KOPT-K1 (cell line): Measurements from ENCODE around the gene TM4SF20.

ENCODE experiments used
- H3K27ac ChIP-seq: fragments of 200-600 bp; sonication (generic); 2 replicates; pipeline ENCODE4 v1.5.1; 2016; ENCODE audit warnings: antibody characterized with exemption, mild to moderate bottlenecking, low read depth, low read length; ENCODE audit not compliant: poor library complexity, severe bottlenecking
- H3K36me3 ChIP-seq: fragments of 200-600 bp; sonication (generic); 2 replicates; pipeline ENCODE4 v1.5.1; 2017; ENCODE audit warnings: antibody characterized with exemption, mild to moderate bottlenecking, low read length, moderate library complexity; ENCODE audit not compliant: insufficient read depth
- H3K9me3 ChIP-seq: fragments of 200-600 bp; sonication (generic); 2 replicates; pipeline ENCODE4 v1.5.1; 2017; ENCODE audit warnings: antibody characterized with exemption, low read length, mild to moderate bottlenecking; ENCODE audit not compliant: insufficient read depth, poor library complexity, severe bottlenecking

TM4SF20 gene

GRCh38 chr2:227379095-227379494, at the start of gene TM4SF20:
Gene TM4SF20 (minus strand): TSS chr2:227379306. CDS start chr2:227379268, 38 bp downstream.
- H3K36me3 ChIP-seq, result no peaks in the 10 kb centered on the region
- H3K27ac ChIP-seq, result no peak within 1 kb of the TSS
- H3K9me3 ChIP-seq, result no peaks in the 10 kb centered on the region

GRCh38 chr2:227428731-227429285, 49.7 kb upstream of the TM4SF20 start:
- H3K36me3 ChIP-seq, result no peaks in the 10 kb centered on the region

GRCh38 chr2:227423656-227424499, 44.8 kb upstream of the TM4SF20 start:
- Histone ChIP-seq H3K9me3 (no peaks in the 10 kb centered on the region), H3K27ac (no peak overlapping the region), H3K36me3 (no peaks in the 10 kb centered on the region)

More at GRCh38 chr2:227428731-227429285, 49.7 kb upstream of the TM4SF20 start:
- no peak overlapping the region for H3K27ac ChIP-seq
- peaks cover 23% of the 10 kb centered on the region for H3K9me3 ChIP-seq

GRCh38 chr2:227420087-227421052, 41.3 kb upstream of the TM4SF20 start:
- no peaks in the 10 kb centered on the region for H3K9me3 ChIP-seq
- no peak overlapping the region for H3K27ac ChIP-seq
- H3K36me3 ChIP-seq, result no peaks in the 10 kb centered on the region

- Histone ChIP-seq H3K36me3 (no peaks in the 10 kb centered on the region), H3K27ac (no peak overlapping the region), H3K9me3 (no peaks in the 10 kb centered on the region)
These were observed 37.6 kb upstream of the TM4SF20 start for GRCh38 chr2:227416701-227417100.

- no peaks in the 10 kb centered on the region for H3K9me3 ChIP-seq
- no peak overlapping the region for H3K27ac ChIP-seq
- no peaks in the 10 kb centered on the region for H3K36me3 ChIP-seq
These were observed 36.7 kb upstream of the TM4SF20 start for GRCh38 chr2:227415538-227416424.

GRCh38 chr2:227414846-227415245, 35.7 kb upstream of the TM4SF20 start:
- H3K36me3 ChIP-seq, result no peaks in the 10 kb centered on the region
- H3K27ac ChIP-seq, result no peak overlapping the region
- H3K9me3 ChIP-seq, result no peaks in the 10 kb centered on the region

GRCh38 chr2:227413371-227413770, 34.3 kb upstream of the TM4SF20 start:
- no peaks in the 10 kb centered on the region for H3K9me3 ChIP-seq
- no peaks in the 10 kb centered on the region for H3K36me3 ChIP-seq
- no peak overlapping the region for H3K27ac ChIP-seq

GRCh38 chr2:227412877-227413276, 33.8 kb upstream of the TM4SF20 start:
- Histone ChIP-seq H3K9me3 (no peaks in the 10 kb centered on the region), H3K27ac (no peak overlapping the region), H3K36me3 (no peaks in the 10 kb centered on the region)

- Histone ChIP-seq H3K9me3 (no peaks in the 10 kb centered on the region), H3K27ac (no peak overlapping the region), H3K36me3 (no peaks in the 10 kb centered on the region)
These were observed 32.9 kb upstream of the TM4SF20 start for GRCh38 chr2:227411990-227412350.

GRCh38 chr2:227411320-227411989, 32.3 kb upstream of the TM4SF20 start:
- Histone ChIP-seq H3K27ac (no peak overlapping the region), H3K36me3 (no peaks in the 10 kb centered on the region), H3K9me3 (no peaks in the 10 kb centered on the region)

GRCh38 chr2:227410191-227410590, 31.1 kb upstream of the TM4SF20 start:
- Histone ChIP-seq H3K27ac (no peak overlapping the region), H3K9me3 (no peaks in the 10 kb centered on the region), H3K36me3 (no peaks in the 10 kb centered on the region)

GRCh38 chr2:227407591-227408151, 28.6 kb upstream of the TM4SF20 start:
- no peak overlapping the region for H3K27ac ChIP-seq

More at GRCh38 chr2:227407591-227408151, 28.6 kb upstream of the TM4SF20 start:
- Histone ChIP-seq H3K36me3 (no peaks in the 10 kb centered on the region), H3K9me3 (no peaks in the 10 kb centered on the region)
